ENCODE results near the gene GPC5. TPM values are rescaled to one million over a fixed set of nuclear protein-coding genes. Genes with fewer than 3 reads are reported as not detected.

Gene GPC5
- total RNA-seq, 1 donor from 2014 or later = 0.99 TPM

- Mint-ChIP-seq H3K36me3 (ENCODE audit: low read depth) (no peaks in the 10 kb centered on the region), H3K4me3 (ENCODE audit: unreplicated experiment) (no peak overlapping the region), H3K4me1 (ENCODE audit: low read depth) (peaks cover 4% of the 10 kb centered on the region), H3K27ac (ENCODE audit: unreplicated experiment) (no peak overlapping the region), H3K9me3 (ENCODE audit: low read depth) (no peaks in the 10 kb centered on the region), H3K27me3 (ENCODE audit: low read depth) (no peaks in the 10 kb centered on the region)
- TF ChIP-seq, protein P1, sequence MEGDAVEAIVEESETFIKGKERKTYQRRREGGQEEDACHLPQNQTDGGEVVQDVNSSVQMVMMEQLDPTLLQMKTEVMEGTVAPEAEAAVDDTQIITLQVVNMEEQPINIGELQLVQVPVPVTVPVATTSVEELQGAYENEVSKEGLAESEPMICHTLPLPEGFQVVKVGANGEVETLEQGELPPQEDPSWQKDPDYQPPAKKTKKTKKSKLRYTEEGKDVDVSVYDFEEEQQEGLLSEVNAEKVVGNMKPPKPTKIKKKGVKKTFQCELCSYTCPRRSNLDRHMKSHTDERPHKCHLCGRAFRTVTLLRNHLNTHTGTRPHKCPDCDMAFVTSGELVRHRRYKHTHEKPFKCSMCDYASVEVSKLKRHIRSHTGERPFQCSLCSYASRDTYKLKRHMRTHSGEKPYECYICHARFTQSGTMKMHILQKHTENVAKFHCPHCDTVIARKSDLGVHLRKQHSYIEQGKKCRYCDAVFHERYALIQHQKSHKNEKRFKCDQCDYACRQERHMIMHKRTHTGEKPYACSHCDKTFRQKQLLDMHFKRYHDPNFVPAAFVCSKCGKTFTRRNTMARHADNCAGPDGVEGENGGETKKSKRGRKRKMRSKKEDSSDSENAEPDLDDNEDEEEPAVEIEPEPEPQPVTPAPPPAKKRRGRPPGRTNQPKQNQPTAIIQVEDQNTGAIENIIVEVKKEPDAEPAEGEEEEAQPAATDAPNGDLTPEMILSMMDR (IDR thresholded peaks at IDR 0.05) = no peak
- DNase-seq (ENCODE audit: low spot score) = no peak
These were observed 72.3 kb downstream of the GPC5 start for GRCh38 chr13:91470681-91471080.

DNA sequence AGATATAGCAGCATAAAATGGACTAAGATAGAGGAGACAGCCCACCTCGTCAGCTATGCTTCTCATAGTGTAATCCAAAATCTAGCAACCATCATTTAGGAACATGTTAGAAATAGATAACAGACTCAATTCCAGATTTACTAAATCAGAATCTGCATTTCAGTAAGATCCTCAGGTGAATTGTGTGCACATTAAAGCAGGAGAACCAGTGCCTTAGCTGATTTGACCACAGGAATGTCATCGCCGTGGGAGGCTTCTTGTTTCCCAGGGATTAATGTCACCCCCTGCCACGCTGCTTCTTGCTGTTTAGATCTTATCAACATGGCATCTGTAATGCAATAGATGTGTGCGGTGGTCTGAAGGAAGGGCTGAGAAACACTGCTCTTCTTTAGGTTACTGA, 84.0 kb downstream of the GPC5 start:
- Mint-ChIP-seq H3K27me3 (ENCODE audit: low read depth) (no peaks in the 10 kb centered on the region), H3K36me3 (ENCODE audit: low read depth) (no peaks in the 10 kb centered on the region), H3K4me1 (ENCODE audit: low read depth) (peaks cover 22% of the 10 kb centered on the region), H3K4me3 (ENCODE audit: unreplicated experiment) (no peak overlapping the region), H3K27ac (ENCODE audit: unreplicated experiment) (no peak overlapping the region), H3K9me3 (ENCODE audit: low read depth) (no peaks in the 10 kb centered on the region)
- TF ChIP-seq, protein P1 (IDR thresholded peaks at IDR 0.05) = no peak
- DNase-seq (ENCODE audit: low spot score) = no peak

- Mint-ChIP-seq H3K4me1 (ENCODE audit: low read depth) (peaks cover 29% of the 10 kb centered on the region), H3K9me3 (ENCODE audit: low read depth) (peaks cover 13% of the 10 kb centered on the region), H3K36me3 (ENCODE audit: low read depth) (no peaks in the 10 kb centered on the region), H3K27me3 (ENCODE audit: low read depth) (no peaks in the 10 kb centered on the region), H3K27ac (ENCODE audit: unreplicated experiment) (no peak overlapping the region), H3K4me3 (ENCODE audit: unreplicated experiment) (no peak overlapping the region)
- TF ChIP-seq, protein P1 (IDR thresholded peaks at IDR 0.05) = no peak
- no peak for DNase-seq (ENCODE audit: low spot score)
These were observed 93.6 kb downstream of the GPC5 start for GRCh38 chr13:91491980-91492379.

DNA sequence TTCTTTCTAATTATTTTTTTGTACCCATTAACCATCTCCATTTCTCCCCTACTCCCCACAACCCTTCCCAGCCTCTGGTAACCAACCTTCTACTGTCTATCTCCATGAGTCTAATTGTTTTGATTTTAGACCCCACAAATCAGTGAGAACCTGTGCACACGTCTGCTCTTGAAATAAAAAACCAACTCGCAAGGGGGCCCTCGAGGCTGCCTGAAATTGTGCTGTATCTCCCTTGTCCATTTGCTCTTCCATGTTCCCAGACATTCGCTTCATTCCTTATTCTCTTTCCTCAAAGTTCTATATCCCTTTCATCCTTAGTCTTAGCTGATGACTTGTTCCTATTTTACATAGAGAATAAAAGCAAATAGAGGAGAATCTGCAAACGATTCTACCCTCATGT, 95.0 kb downstream of the GPC5 start:
- TF ChIP-seq, protein P1 (IDR thresholded peaks at IDR 0.05) = no peak
- DNase-seq (ENCODE audit: low spot score) = no peak
- Mint-ChIP-seq H3K36me3 (ENCODE audit: low read depth) (no peaks in the 10 kb centered on the region), H3K4me3 (ENCODE audit: unreplicated experiment) (no peak overlapping the region), H3K9me3 (ENCODE audit: low read depth) (peaks cover 13% of the 10 kb centered on the region), H3K27ac (ENCODE audit: unreplicated experiment) (no peak overlapping the region), H3K27me3 (ENCODE audit: low read depth) (no peaks in the 10 kb centered on the region), H3K4me1 (ENCODE audit: low read depth) (peaks cover 29% of the 10 kb centered on the region)

DNA sequence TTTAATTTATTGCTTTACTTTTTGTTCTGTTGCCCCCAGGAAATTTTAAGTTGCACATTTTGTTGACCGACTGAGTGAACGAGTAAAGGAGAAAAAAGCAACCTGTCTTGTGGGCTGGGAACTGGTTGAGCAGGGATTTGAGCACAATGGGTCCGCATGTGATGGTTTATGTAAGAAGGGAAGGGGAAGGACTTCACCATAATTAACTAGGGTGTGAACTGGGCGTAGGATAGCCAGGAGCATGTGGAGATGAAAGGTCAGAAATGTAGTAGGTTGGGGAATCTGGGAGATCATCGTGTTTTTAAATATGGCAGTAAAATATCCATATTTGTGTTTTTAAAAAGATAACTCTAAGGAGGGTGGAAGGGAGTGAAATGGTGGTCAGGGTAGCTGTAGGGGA, 99.9 kb downstream of the GPC5 start:
- TF ChIP-seq, protein P1 (IDR thresholded peaks at IDR 0.05) = no peak
- no peak for DNase-seq (ENCODE audit: low spot score)
- Mint-ChIP-seq H3K4me3 (ENCODE audit: unreplicated experiment) (no peak overlapping the region), H3K4me1 (ENCODE audit: low read depth) (no peaks in the 10 kb centered on the region), H3K27ac (ENCODE audit: unreplicated experiment) (no peak overlapping the region), H3K36me3 (ENCODE audit: low read depth) (peaks cover 3% of the 10 kb centered on the region), H3K9me3 (ENCODE audit: low read depth) (peaks cover 7% of the 10 kb centered on the region), H3K27me3 (ENCODE audit: low read depth) (no peaks in the 10 kb centered on the region)

All from chondrocyte (in vitro differentiated cells).